Calu3 (cell line): ENCODE measurements around the gene LMTK3. TPM values are rescaled to one million over a fixed set of nuclear protein-coding genes. Genes with fewer than 3 reads are reported as not detected.

Source experiments
- BruUV-seq: library from RNA; stranded (reverse); fragments of 400-500 nt; replicated peaks from 2 replicates; lab custom pipeline; 2021; lab: Mats Ljungman, UMichigan
- CTCF ChIA-PET: fragments of 300-600 bp; sonication (Branson Sonifier 250); formaldehyde crosslinking; loops from one replicate; lab custom pipeline; 2022; ENCODE audit warnings: antibody characterized with exemption; lab: Charles Lee
- DNase-seq: peaks from one replicate; pipeline ENCODE4 v3.0.0; 2022
- H3K27ac Mint-ChIP-seq: one replicate; pipeline ENCODE4 v1.8.0; 2022; ENCODE audit warnings: mixed read lengths; ENCODE audit not compliant: unreplicated experiment
- H3K27me3 Mint-ChIP-seq: one replicate; pipeline ENCODE4 v1.8.0; 2022; ENCODE audit warnings: mixed read lengths; ENCODE audit not compliant: unreplicated experiment
- H3K36me3 Mint-ChIP-seq: one replicate; pipeline ENCODE4 v1.8.0; 2022; ENCODE audit warnings: mild to moderate bottlenecking, moderate library complexity, mixed read lengths; ENCODE audit not compliant: insufficient read depth, unreplicated experiment
- H3K4me1 Mint-ChIP-seq: one replicate; pipeline ENCODE4 v1.8.0; 2022; ENCODE audit warnings: mild to moderate bottlenecking, low read depth, mixed read lengths; ENCODE audit not compliant: unreplicated experiment
- H3K4me3 Mint-ChIP-seq: one replicate; pipeline ENCODE4 v1.8.0; 2022; ENCODE audit warnings: mild to moderate bottlenecking, low read depth, moderate library complexity, mixed read lengths; ENCODE audit not compliant: unreplicated experiment
- H3K9me3 Mint-ChIP-seq: one replicate; pipeline ENCODE4 v1.8.0; 2022; ENCODE audit warnings: low read depth, mixed read lengths; ENCODE audit not compliant: unreplicated experiment
- CTCF ChIP-seq: fragments of 200-600 bp; IDR thresholded peaks from one replicate; pipeline ENCODE4 v1.8.0; 2022; ENCODE audit warnings: antibody characterized with exemption; ENCODE audit not compliant: unreplicated experiment
- intact Hi-C: fragments of 100-400 bp; cut with micrococcal nuclease; formaldehyde crosslinking; loops from one replicate; pipeline ENCODE4 v1.10.0; 2022; ENCODE audit not compliant: unreplicated experiment
- total RNA-seq: library from RNA; stranded (reverse); gene quantifications from 2 replicates; pipeline ENCODE4 v1.2.3, GENCODE V29; 2022

LMTK3 gene
- total RNA-seq, 1 experiment from 2014 or later: 1.0 TPM

GRCh38 chr19:48477067-48477685, 34.5 kb downstream of the LMTK3 start:
- Mint-ChIP-seq H3K9me3 (no peaks in the 10 kb centered on the region), H3K4me1 (peaks cover 7% of the 10 kb centered on the region), H3K36me3 (peaks cover 76% of the 10 kb centered on the region), H3K27me3 (no peaks in the 10 kb centered on the region), H3K4me3 (no peak overlapping the region), H3K27ac (no peak overlapping the region)
- BruUV-seq: no TSS peak
- CTCF ChIA-PET: no interaction called here
- intact Hi-C loops: no loop called here
- DNase-seq: no peak
- TF ChIP-seq CTCF: no peak

GRCh38 chr19:48476176-48476575, 35.5 kb downstream of the LMTK3 start:
- peaks cover 11% of the 10 kb centered on the region for H3K4me1 Mint-ChIP-seq
- BruUV-seq: no TSS peak
- DNase-seq: no peak
- no peaks in the 10 kb centered on the region for H3K27me3 Mint-ChIP-seq
- intact Hi-C loops: no loop called here
- H3K27ac Mint-ChIP-seq: no peak overlapping the region
- no peak for TF ChIP-seq CTCF
- no peaks in the 10 kb centered on the region for H3K9me3 Mint-ChIP-seq
- CTCF ChIA-PET: no interaction called here
- peaks cover 75% of the 10 kb centered on the region for H3K36me3 Mint-ChIP-seq
- no peak overlapping the region for H3K4me3 Mint-ChIP-seq

GRCh38 chr19:48475369-48476068, 36.1 kb downstream of the LMTK3 start:
- no peak for TF ChIP-seq CTCF
- Mint-ChIP-seq H3K9me3 (no peaks in the 10 kb centered on the region), H3K27ac (no peak overlapping the region), H3K27me3 (no peaks in the 10 kb centered on the region), H3K36me3 (peaks cover 75% of the 10 kb centered on the region), H3K4me3 (no peak overlapping the region), H3K4me1 (peaks cover 11% of the 10 kb centered on the region)
- BruUV-seq: no TSS peak
- DNase-seq: no peak
- CTCF ChIA-PET: interaction anchor here (0.6 kb wide), 1 partner anchor 16 kb away, joined by 6 read pairs; no protein-coding TSS in a partner anchor
- intact Hi-C loops: no loop called here

GRCh38 chr19:48474084-48474592, 37.5 kb downstream of the LMTK3 start:
- BruUV-seq: no TSS peak
- Mint-ChIP-seq H3K4me1 (peaks cover 11% of the 10 kb centered on the region), H3K27ac (no peak overlapping the region), H3K36me3 (peaks cover 76% of the 10 kb centered on the region), H3K9me3 (no peaks in the 10 kb centered on the region), H3K27me3 (no peaks in the 10 kb centered on the region), H3K4me3 (no peak overlapping the region)
- CTCF ChIA-PET: no interaction called here
- TF ChIP-seq CTCF: no peak
- intact Hi-C loops: no loop called here
- DNase-seq: no peak
